GM18498 (cell line): ENCODE measurements around the gene ACTG2.

Experiments used
- ATAC-seq: cut with Tn5 transposase; IDR thresholded peaks from one replicate; pipeline ENCODE4 v1.9.1; 2021; ENCODE audit warnings: mild to moderate bottlenecking, moderate library complexity; ENCODE audit not compliant: unreplicated experiment

The ACTG2 gene

GRCh38 chr2:73963385-73964120, 70.7 kb downstream of the ACTG2 start:
- ATAC-seq, result no peak

- no peak for ATAC-seq
Measured at GRCh38 chr2:73964223-73964622, 71.4 kb downstream of the ACTG2 start.

DNA sequence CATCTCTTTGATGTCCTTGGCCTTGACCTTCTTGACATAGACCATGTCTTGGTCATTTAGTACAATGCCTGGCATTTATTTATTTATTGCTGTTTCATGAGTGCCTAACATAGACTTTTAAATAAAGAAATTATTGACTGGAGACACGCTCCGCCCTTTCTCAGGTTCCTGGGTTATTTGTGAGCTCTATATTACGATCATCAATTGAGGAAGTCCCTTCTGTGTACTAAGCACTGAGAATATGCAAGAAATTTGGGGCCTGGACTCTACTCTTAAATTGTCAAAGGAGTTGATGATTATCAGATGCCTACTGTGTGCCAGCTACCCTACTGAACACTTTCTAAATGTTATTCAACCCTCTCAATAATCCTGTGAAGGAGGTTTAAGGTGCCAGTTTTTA, 72.2 kb downstream of the ACTG2 start:
- no peak for ATAC-seq

GRCh38 chr2:73968357-73968937, 75.6 kb downstream of the ACTG2 start:
- ATAC-seq, result no peak

- ATAC-seq, result no peak
Measured at GRCh38 chr2:73969356-73969755, 76.5 kb downstream of the ACTG2 start.
